ENCODE results near the gene CNTNAP2. TPM values are rescaled to one million over a fixed set of nuclear protein-coding genes. Genes with fewer than 3 reads are reported as not detected.

The CNTNAP2 gene
- total RNA-seq, 2 experiments from 2014 or later = not detected

GRCh38 chr7:147535701-147536111, 1419.1 kb downstream of the CNTNAP2 start:
- Mint-ChIP-seq H3K4me3 (no peak overlapping the region), H3K27me3 (no peaks in the 10 kb centered on the region), H3K36me3 (ENCODE audit: low read depth) (no peaks in the 10 kb centered on the region), H3K4me1 (ENCODE audit: low read depth) (no peaks in the 10 kb centered on the region), H3K27ac (no peak overlapping the region), H3K9me3 (no peaks in the 10 kb centered on the region)
- Histone ChIP-seq H3K9me3 (ENCODE audit: control insufficient read depth in 1 of 2, insufficient read depth in 1 of 2, low read length in 2 of 2) (peaks cover 0 to 6% of the 10 kb centered on the region in 2 experiments), H3K4me1 (ENCODE audit: insufficient read depth, low read length) (no peaks in the 10 kb centered on the region), H3K36me3 (ENCODE audit: insufficient read depth, low read length) (no peaks in the 10 kb centered on the region), H3K27ac (ENCODE audit: low read depth in 1 of 2, low read length in 2 of 2) (no peak overlapping the region), H3K27me3 (ENCODE audit: control insufficient read depth in 1 of 2, insufficient read depth in 2 of 2, low read length in 2 of 2) (no peaks in the 10 kb centered on the region), H3K4me3 (ENCODE audit: low read length) (no peak overlapping the region)
- POLR2A ChIA-PET = no interaction called here
- CTCF ChIA-PET = no interaction called here
- ATAC-seq (ENCODE audit: poor library complexity) (no peak), DNase-seq (no peak)
- TF ChIP-seq CTCF (IDR thresholded peaks at IDR 0.05) = no peak
- intact Hi-C loops (cut with DNase I, micrococcal nuclease) = no loop called here

GRCh38 chr7:147539685-147540084, 1423.1 kb downstream of the CNTNAP2 start:
- ChIA-PET POLR2A (no interaction called here), CTCF (no interaction called here)
- Histone ChIP-seq H3K9me3 (ENCODE audit: control insufficient read depth in 1 of 2, insufficient read depth in 1 of 2, low read length in 2 of 2) (peaks cover 0 to 6% of the 10 kb centered on the region in 2 experiments), H3K4me1 (ENCODE audit: insufficient read depth, low read length) (no peaks in the 10 kb centered on the region), H3K4me3 (ENCODE audit: low read length) (no peak overlapping the region), H3K27ac (ENCODE audit: low read depth in 1 of 2, low read length in 2 of 2) (no peak overlapping the region), H3K36me3 (ENCODE audit: insufficient read depth, low read length) (no peaks in the 10 kb centered on the region), H3K27me3 (ENCODE audit: control insufficient read depth in 1 of 2, insufficient read depth in 2 of 2, low read length in 2 of 2) (no peaks in the 10 kb centered on the region)
- H3K27me3 Mint-ChIP-seq = no peaks in the 10 kb centered on the region
- TF ChIP-seq CTCF (IDR thresholded peaks at IDR 0.05) = no peak
- H3K36me3 Mint-ChIP-seq (ENCODE audit: low read depth) = no peaks in the 10 kb centered on the region
- intact Hi-C loops (cut with DNase I, micrococcal nuclease) = no loop called here
- H3K4me1 Mint-ChIP-seq (ENCODE audit: low read depth) = no peaks in the 10 kb centered on the region
- no peaks in the 10 kb centered on the region for H3K9me3 Mint-ChIP-seq
- DNase-seq (no peak), ATAC-seq (ENCODE audit: poor library complexity) (no peak)
- H3K4me3 Mint-ChIP-seq = no peak overlapping the region
- H3K27ac Mint-ChIP-seq = no peak overlapping the region

- Mint-ChIP-seq H3K36me3 (ENCODE audit: low read depth) (no peaks in the 10 kb centered on the region), H3K27ac (no peak overlapping the region), H3K4me3 (no peak overlapping the region), H3K4me1 (ENCODE audit: low read depth) (no peaks in the 10 kb centered on the region), H3K9me3 (no peaks in the 10 kb centered on the region), H3K27me3 (no peaks in the 10 kb centered on the region)
- Histone ChIP-seq H3K4me3 (ENCODE audit: low read length) (no peak overlapping the region), H3K36me3 (ENCODE audit: insufficient read depth, low read length) (no peaks in the 10 kb centered on the region), H3K27ac (ENCODE audit: low read depth in 1 of 2, low read length in 2 of 2) (no peak overlapping the region), H3K9me3 (ENCODE audit: control insufficient read depth in 1 of 2, insufficient read depth in 1 of 2, low read length in 2 of 2) (no peaks in the 10 kb centered on the region), H3K4me1 (ENCODE audit: insufficient read depth, low read length) (no peaks in the 10 kb centered on the region), H3K27me3 (ENCODE audit: control insufficient read depth in 1 of 2, insufficient read depth in 2 of 2, low read length in 2 of 2) (no peaks in the 10 kb centered on the region)
- ChIA-PET CTCF (no interaction called here), POLR2A (no interaction called here)
- no peak for TF ChIP-seq CTCF (IDR thresholded peaks at IDR 0.05)
- intact Hi-C loops (cut with DNase I, micrococcal nuclease) = no loop called here
- DNase-seq (no peak), ATAC-seq (ENCODE audit: poor library complexity) (no peak)
These were observed 1424.1 kb downstream of the CNTNAP2 start for GRCh38 chr7:147540743-147541142.

All from CD4-positive, alpha-beta T cell (primary cell).